ENCODE data around the gene FAM43B.

DNA sequence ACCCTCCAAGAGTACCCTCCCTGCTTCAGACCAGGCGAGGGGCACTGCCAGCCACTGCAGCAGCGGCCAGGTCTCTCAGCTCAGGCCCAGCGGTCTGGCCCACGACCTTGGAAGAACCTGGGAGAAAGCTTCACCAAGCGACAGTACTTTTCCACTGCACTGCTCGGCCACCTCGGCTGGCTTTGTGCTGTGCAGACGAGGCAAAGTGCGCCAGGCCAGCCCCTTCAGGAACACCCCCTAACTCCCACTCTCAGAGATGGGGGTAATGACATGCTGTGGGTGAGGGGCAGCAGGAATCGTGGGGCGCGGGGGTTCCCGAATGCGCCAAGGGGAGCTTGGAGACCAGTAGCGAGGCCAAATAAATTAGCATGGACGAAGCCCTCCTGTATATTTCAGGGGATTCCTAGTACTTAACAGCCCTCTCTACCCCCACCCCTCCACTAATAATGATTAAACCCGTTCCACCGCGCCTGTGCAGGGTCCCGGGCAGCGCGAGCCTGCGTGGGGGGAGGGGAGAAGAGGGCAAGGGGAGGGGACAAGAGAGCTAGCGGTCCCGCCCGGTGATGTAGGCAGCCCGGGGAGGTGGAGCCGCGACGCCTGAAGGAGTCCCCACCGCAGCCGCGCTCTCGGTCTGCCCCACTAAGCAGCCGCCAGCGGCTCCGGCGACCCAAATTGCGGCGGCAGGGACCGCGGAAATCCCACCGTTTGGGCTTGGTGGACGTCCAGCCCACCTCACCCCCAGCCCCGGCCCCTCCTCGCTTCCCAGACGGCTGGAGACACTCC lies at the start of gene FAM43B:
- TF ChIP-seq, protein P1, sequence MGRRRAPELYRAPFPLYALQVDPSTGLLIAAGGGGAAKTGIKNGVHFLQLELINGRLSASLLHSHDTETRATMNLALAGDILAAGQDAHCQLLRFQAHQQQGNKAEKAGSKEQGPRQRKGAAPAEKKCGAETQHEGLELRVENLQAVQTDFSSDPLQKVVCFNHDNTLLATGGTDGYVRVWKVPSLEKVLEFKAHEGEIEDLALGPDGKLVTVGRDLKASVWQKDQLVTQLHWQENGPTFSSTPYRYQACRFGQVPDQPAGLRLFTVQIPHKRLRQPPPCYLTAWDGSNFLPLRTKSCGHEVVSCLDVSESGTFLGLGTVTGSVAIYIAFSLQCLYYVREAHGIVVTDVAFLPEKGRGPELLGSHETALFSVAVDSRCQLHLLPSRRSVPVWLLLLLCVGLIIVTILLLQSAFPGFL (CRISPR knock-in tag; IDR thresholded peaks at IDR 0.05; ENCODE audit: borderline replicate concordance): no peak
- TF ChIP-seq, protein P2, sequence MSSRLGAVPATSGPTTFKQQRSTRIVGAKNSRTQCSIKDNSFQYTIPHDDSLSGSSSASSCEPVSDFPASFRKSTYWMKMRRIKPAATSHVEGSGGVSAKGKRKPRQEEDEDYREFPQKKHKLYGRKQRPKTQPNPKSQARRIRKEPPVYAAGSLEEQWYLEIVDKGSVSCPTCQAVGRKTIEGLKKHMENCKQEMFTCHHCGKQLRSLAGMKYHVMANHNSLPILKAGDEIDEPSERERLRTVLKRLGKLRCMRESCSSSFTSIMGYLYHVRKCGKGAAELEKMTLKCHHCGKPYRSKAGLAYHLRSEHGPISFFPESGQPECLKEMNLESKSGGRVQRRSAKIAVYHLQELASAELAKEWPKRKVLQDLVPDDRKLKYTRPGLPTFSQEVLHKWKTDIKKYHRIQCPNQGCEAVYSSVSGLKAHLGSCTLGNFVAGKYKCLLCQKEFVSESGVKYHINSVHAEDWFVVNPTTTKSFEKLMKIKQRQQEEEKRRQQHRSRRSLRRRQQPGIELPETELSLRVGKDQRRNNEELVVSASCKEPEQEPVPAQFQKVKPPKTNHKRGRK (CRISPR knock-in tag; IDR thresholded peaks at IDR 0.05; ENCODE audit: borderline replicate concordance): no peak
- TF ChIP-seq ZBTB21 (CRISPR knock-in tag; IDR thresholded peaks at IDR 0.05; ENCODE audit: borderline replicate concordance) (no peak), ESRRA (CRISPR knock-in tag; IDR thresholded peaks at IDR 0.05; ENCODE audit: borderline replicate concordance) (no peak), NFE2L1 (CRISPR knock-in tag; IDR thresholded peaks at IDR 0.05) (no peak), PRRX2 (CRISPR knock-in tag; IDR thresholded peaks at IDR 0.05) (no peak)
- TF ChIP-seq, protein P3, sequence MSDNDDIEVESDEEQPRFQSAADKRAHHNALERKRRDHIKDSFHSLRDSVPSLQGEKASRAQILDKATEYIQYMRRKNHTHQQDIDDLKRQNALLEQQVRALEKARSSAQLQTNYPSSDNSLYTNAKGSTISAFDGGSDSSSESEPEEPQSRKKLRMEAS (CRISPR knock-in tag; IDR thresholded peaks at IDR 0.05): no peak
- TF ChIP-seq, protein P4, sequence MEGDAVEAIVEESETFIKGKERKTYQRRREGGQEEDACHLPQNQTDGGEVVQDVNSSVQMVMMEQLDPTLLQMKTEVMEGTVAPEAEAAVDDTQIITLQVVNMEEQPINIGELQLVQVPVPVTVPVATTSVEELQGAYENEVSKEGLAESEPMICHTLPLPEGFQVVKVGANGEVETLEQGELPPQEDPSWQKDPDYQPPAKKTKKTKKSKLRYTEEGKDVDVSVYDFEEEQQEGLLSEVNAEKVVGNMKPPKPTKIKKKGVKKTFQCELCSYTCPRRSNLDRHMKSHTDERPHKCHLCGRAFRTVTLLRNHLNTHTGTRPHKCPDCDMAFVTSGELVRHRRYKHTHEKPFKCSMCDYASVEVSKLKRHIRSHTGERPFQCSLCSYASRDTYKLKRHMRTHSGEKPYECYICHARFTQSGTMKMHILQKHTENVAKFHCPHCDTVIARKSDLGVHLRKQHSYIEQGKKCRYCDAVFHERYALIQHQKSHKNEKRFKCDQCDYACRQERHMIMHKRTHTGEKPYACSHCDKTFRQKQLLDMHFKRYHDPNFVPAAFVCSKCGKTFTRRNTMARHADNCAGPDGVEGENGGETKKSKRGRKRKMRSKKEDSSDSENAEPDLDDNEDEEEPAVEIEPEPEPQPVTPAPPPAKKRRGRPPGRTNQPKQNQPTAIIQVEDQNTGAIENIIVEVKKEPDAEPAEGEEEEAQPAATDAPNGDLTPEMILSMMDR (IDR thresholded peaks at IDR 0.05): no peak

Data from WTC11 (cell line).